COR-L47 (cell line): Measurements from ENCODE around the gene PTPRD.
A peak's percentile ranks its signal among the peaks of the same experiment; 100 is the strongest.
"Not testable (repeated sequence)": the region's sequence is repeated elsewhere in the genome, so short reads cannot be mapped to it uniquely, and the experiment has no call there.

ENCODE experiments used
- DNase-seq: peaks from one replicate; lab custom pipeline; 2025; lab: John Stamatoyannopoulos, UW

The PTPRD gene

GRCh38 chr9:10479172-10479571 lies 133.6 kb downstream of the PTPRD start:
- no peak for DNase-seq

- DNase-seq: not testable (repeated sequence)
Observed at GRCh38 chr9:10449201-10449617, 163.6 kb downstream of the PTPRD start.

GRCh38 chr9:10447036-10447435 lies 165.8 kb downstream of the PTPRD start:
- DNase-seq: no peak

- DNase-seq: peak; percentile 3
Observed at GRCh38 chr9:10443868-10444204, 169.0 kb downstream of the PTPRD start.

- no peak for DNase-seq
Observed at GRCh38 chr9:10443181-10443867, 169.5 kb downstream of the PTPRD start.

GRCh38 chr9:10438955-10439354 lies 173.8 kb downstream of the PTPRD start:
- DNase-seq: no peak

GRCh38 chr9:10436756-10437155 lies 176.0 kb downstream of the PTPRD start:
- DNase-seq: no peak

- DNase-seq: peak; percentile 9
Observed at GRCh38 chr9:10434412-10434811, 178.4 kb downstream of the PTPRD start.

- no peak for DNase-seq
Observed at GRCh38 chr9:10411272-10411671, 201.5 kb downstream of the PTPRD start.

GRCh38 chr9:10403283-10403682 lies 209.5 kb downstream of the PTPRD start:
- no peak for DNase-seq

- peak; percentile 73 for DNase-seq
Observed at GRCh38 chr9:10396615-10397014, 216.2 kb downstream of the PTPRD start.

GRCh38 chr9:10387282-10387681 lies 225.5 kb downstream of the PTPRD start:
- DNase-seq: no peak

GRCh38 chr9:10371824-10372223 lies 241.0 kb downstream of the PTPRD start:
- DNase-seq: no peak

GRCh38 chr9:10366171-10366779 lies 246.5 kb downstream of the PTPRD start:
- peak; percentile 13 for DNase-seq

GRCh38 chr9:10354591-10354990 lies 258.2 kb downstream of the PTPRD start:
- DNase-seq: no peak

GRCh38 chr9:10345621-10346020 lies 267.2 kb downstream of the PTPRD start:
- DNase-seq: not testable (repeated sequence)

- DNase-seq: no peak
Observed at GRCh38 chr9:10341057-10341456, 271.7 kb downstream of the PTPRD start.

GRCh38 chr9:10339152-10339551 lies 273.6 kb downstream of the PTPRD start:
- DNase-seq: no peak

GRCh38 chr9:10331157-10331556 lies 281.6 kb downstream of the PTPRD start:
- no peak for DNase-seq

GRCh38 chr9:10282084-10282483 lies 330.7 kb downstream of the PTPRD start:
- no peak for DNase-seq

GRCh38 chr9:10274988-10275387 lies 337.8 kb downstream of the PTPRD start:
- no peak for DNase-seq

GRCh38 chr9:10274175-10274574 lies 338.6 kb downstream of the PTPRD start:
- no peak for DNase-seq

GRCh38 chr9:10272830-10273229 lies 340.0 kb downstream of the PTPRD start:
- no peak for DNase-seq
